Adrenal gland (tissue), 5 donors: ENCODE data around the gene PSMD13.

Source experiments
- POLR2A ChIP-seq, 2 donors: fragments of 450-650 bp; IDR thresholded peaks; one replicate each; pipeline ENCODE4 v1.6.1; 2017; ENCODE audit warnings: antibody characterized with exemption in 2 of 2, mild to moderate bottlenecking in 2 of 2, moderate library complexity in 1 of 2
- TF ChIP-seq, protein P1 (sequence below), 6 experiments: fragments of 450-650 bp in 4 of 6; fragments of 200-600 bp in 2 of 6; sonication (generic) in 1 of 6; IDR thresholded peaks; 1 replicate in 5 of 6; 2 replicates in 1 of 6; pipeline versions ENCODE4 v1.5.1 to v1.8.0; 2016 to 2021; ENCODE audit warnings: antibody characterized with exemption in 6 of 6, mild to moderate bottlenecking in 2 of 6, moderate library complexity in 1 of 6
- donor health status: DM: no; HTN: no; CAD: no.

DNA sequence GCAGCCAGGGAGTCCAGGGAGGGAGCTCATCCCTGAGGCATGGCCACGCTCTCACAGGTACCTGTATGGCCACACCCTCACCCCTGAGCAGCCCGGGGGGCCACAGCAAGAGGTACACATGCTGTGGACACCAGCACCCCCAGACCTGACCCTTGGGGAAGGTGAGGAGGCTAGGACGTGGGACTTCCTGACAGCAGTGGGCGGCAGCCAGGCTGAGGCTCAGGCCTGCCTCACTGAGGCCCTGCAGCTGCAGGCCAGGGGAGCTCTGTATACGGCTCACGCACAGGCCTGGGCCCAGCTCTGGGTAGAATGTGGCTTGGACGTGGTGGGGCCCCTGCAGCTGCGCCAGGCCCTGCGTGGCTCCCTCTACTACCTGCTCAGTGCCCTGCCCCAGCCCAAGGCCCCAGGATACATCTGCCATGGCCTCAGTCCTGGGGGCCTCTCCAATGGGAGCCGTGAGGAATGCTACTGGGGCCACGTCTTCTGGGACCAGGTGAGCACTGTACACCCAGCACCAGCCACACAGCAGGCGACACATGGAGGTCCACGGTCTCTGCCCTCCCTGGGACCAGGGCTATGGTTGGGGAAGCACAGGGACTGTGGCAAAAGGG is 54.0 kb downstream of the PSMD13 start:
- TF ChIP-seq, protein P1, sequence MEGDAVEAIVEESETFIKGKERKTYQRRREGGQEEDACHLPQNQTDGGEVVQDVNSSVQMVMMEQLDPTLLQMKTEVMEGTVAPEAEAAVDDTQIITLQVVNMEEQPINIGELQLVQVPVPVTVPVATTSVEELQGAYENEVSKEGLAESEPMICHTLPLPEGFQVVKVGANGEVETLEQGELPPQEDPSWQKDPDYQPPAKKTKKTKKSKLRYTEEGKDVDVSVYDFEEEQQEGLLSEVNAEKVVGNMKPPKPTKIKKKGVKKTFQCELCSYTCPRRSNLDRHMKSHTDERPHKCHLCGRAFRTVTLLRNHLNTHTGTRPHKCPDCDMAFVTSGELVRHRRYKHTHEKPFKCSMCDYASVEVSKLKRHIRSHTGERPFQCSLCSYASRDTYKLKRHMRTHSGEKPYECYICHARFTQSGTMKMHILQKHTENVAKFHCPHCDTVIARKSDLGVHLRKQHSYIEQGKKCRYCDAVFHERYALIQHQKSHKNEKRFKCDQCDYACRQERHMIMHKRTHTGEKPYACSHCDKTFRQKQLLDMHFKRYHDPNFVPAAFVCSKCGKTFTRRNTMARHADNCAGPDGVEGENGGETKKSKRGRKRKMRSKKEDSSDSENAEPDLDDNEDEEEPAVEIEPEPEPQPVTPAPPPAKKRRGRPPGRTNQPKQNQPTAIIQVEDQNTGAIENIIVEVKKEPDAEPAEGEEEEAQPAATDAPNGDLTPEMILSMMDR (IDR thresholded peaks at IDR 0.05) = no peak
- TF ChIP-seq POLR2A (IDR thresholded peaks at IDR 0.05) = no peak
